GM12878 (cell line): ENCODE measurements around the gene PELI2. TPM values are rescaled to one million over a fixed set of nuclear protein-coding genes. Genes with fewer than 3 reads are reported as not detected.

Source experiments
- ATAC-seq: fragments of 200-7000 bp; cut with Tn5 transposase; 3 replicates; pipeline ENCODE4 v1.9.1; 2020; ENCODE audit warnings: mild to moderate bottlenecking, moderate library complexity
- BruUV-seq: library from RNA; stranded (reverse); fragments of 400-500 nt; replicated peaks from 2 replicates; lab custom pipeline; 2021; lab: Mats Ljungman, UMichigan
- CTCF ChIA-PET: fragments of 300-600 bp; sonication (Branson Sonifier 250); formaldehyde crosslinking; extraction: SDS; loops from one replicate; lab custom pipeline; 2021; ENCODE audit warnings: inconsistent platforms; lab: Yijun Ruan, JAX
- POLR2A ChIA-PET: fragments of 350-600 bp; formaldehyde crosslinking; extraction: SDS; loops from one replicate; lab custom pipeline; 2021; ENCODE audit warnings: inconsistent platforms; lab: Charles Lee
- RAD21 ChIA-PET: fragments of 300-600 bp; sonication (Branson Sonifier 250); formaldehyde crosslinking; loops from one replicate; lab custom pipeline; 2023; ENCODE audit warnings: antibody characterized with exemption; ENCODE audit not compliant: unreplicated experiment; lab: Charles Lee
- SMC1A ChIA-PET: fragments of 300-600 bp; sonication (Branson Sonifier 250); formaldehyde crosslinking; loops from one replicate; lab custom pipeline; 2023; ENCODE audit not compliant: unreplicated experiment, uncharacterized antibody; lab: Charles Lee
- DNase-seq: peaks from one replicate; pipeline ENCODE4 v3.0.0-alpha.2; 2011; ENCODE audit warnings: low read depth, low spot score
- FAIRE-seq: peaks from 3 replicates; lab custom pipeline; 2011; peaks lifted over from hg19 to GRCh38; lab: Jason Lieb, UNC
- H2AFZ ChIP-seq: 2 replicates; pipeline ENCODE4 v1.6.0; 2011; ENCODE audit warnings: low read depth, low read length, control low read depth; ENCODE audit not compliant: control insufficient read depth
- H3K27ac ChIP-seq: 2 replicates; pipeline ENCODE4 v1.5.1; 2011; ENCODE audit warnings: control low read depth; ENCODE audit not compliant: control insufficient read depth, insufficient read depth
- H3K27me3 ChIP-seq, 2 experiments: replicated peaks in 1 of 2; 2 replicates each; pipeline versions ENCODE4 v1.6.0 to v1.6.1; 2011; ENCODE audit warnings: low read length in 1 of 2; ENCODE audit not compliant: control insufficient read depth in 2 of 2, insufficient read depth in 2 of 2
- H3K36me3 ChIP-seq, 2 experiments: 2 replicates each; pipeline ENCODE4 v1.5.1; 2011; ENCODE audit warnings: low read length in 1 of 2; ENCODE audit not compliant: control insufficient read depth in 2 of 2, insufficient read depth in 2 of 2
- H3K4me1 ChIP-seq: 2 replicates; pipeline ENCODE4 v1.6.1; 2011; ENCODE audit warnings: mild to moderate bottlenecking, low read length, moderate library complexity, mixed read lengths; ENCODE audit not compliant: control insufficient read depth, insufficient read depth
- H3K4me2 ChIP-seq: 2 replicates; pipeline ENCODE4 v1.6.0; 2011; ENCODE audit warnings: control low read depth; ENCODE audit not compliant: control insufficient read depth, insufficient read depth
- H3K4me3 ChIP-seq: fragments of 200-600 bp; sonication (generic); 2 replicates; pipeline ENCODE4 v1.5.1; 2016
- H3K79me2 ChIP-seq: 2 replicates; pipeline ENCODE4 v1.6.0; 2011; ENCODE audit warnings: low read length; ENCODE audit not compliant: control insufficient read depth, insufficient read depth
- H3K9ac ChIP-seq: 2 replicates; pipeline ENCODE4 v1.8.0; 2011; ENCODE audit warnings: low read length, control low read depth, mixed read lengths; ENCODE audit not compliant: control insufficient read depth, insufficient read depth
- H3K9me3 ChIP-seq: replicated peaks from 3 replicates; pipeline ENCODE4 v1.5.1; 2011; ENCODE audit warnings: mild to moderate bottlenecking, low read length; ENCODE audit not compliant: control insufficient read depth, insufficient read depth
- H4K20me1 ChIP-seq: 2 replicates; pipeline ENCODE4 v1.6.0; 2011; ENCODE audit not compliant: control insufficient read depth, insufficient read depth
- CBX3 ChIP-seq: fragments of 200-600 bp; sonication (generic); IDR thresholded peaks from 2 replicates; pipeline ENCODE4 v1.6.1; 2016; ENCODE audit warnings: low read depth, borderline replicate concordance
- CHD1 ChIP-seq: IDR thresholded peaks from 2 replicates; pipeline ENCODE4 v1.6.1; 2012; ENCODE audit warnings: low read depth, low read length, improper control_type of control experiment
- MXI1 ChIP-seq: fragments of 150-350 bp; IDR thresholded peaks from 2 replicates; pipeline ENCODE4 v1.6.1; 2011; ENCODE audit warnings: low read depth, mild to moderate bottlenecking, inconsistent platforms, low read length, improper control_type of control experiment
- NKRF ChIP-seq: fragments of 450-650 bp; conservative IDR thresholded peaks from 2 replicates; pipeline ENCODE4 v1.6.1; 2017; ENCODE audit warnings: mild to moderate bottlenecking, moderate library complexity
- PAX8 ChIP-seq: fragments of 450-650 bp; IDR thresholded peaks from 2 replicates; pipeline ENCODE4 v1.6.1; 2017; ENCODE audit warnings: mild to moderate bottlenecking, moderate library complexity
- REST ChIP-seq: IDR thresholded peaks from 2 replicates; pipeline ENCODE4 v1.6.1; 2012; ENCODE audit warnings: mild to moderate bottlenecking, low read depth, low read length
- RFX5 ChIP-seq: IDR thresholded peaks from 2 replicates; pipeline ENCODE4 v1.6.1; 2011; ENCODE audit warnings: low read depth, low read length, improper control_type of control experiment
- SMAD1 ChIP-seq: fragments of 450-650 bp; IDR thresholded peaks from 2 replicates; pipeline ENCODE4 v1.6.1; 2018; ENCODE audit warnings: mild to moderate bottlenecking, low read depth; ENCODE audit not compliant: partially characterized antibody
- STAT3 ChIP-seq: IDR thresholded peaks from 2 replicates; pipeline ENCODE4 v1.6.1; 2011; ENCODE audit warnings: low read depth, low read length, improper control_type of control experiment
- ZZZ3 ChIP-seq: IDR thresholded peaks from 2 replicates; pipeline ENCODE4 v1.6.1; 2011; ENCODE audit warnings: low read depth; ENCODE audit not compliant: control insufficient read depth, insufficient read length
- WGBS: methylation state at CpG from one replicate; pipeline ENCODE4 v1.1.6; 2016; ENCODE audit warnings: low lambda C conversion rate; ENCODE audit not compliant: insufficient replicate concordance, insufficient coverage; ENCODE audit errors: missing lambda C conversion rate; 5-methylcytosine and 5-hydroxymethylcytosine counted together
- in situ Hi-C: fragments of 300-500 bp; cut with MboI; formaldehyde crosslinking; loops from 9 replicates; pipeline ENCODE4 v1.14.3; 2018; ENCODE audit warnings: mixed read lengths
- intact Hi-C: fragments of 100-400 bp; cut with micrococcal nuclease; formaldehyde crosslinking; loops from one replicate; pipeline ENCODE4 v1.14.2; 2022; ENCODE audit not compliant: unreplicated experiment
- polyA plus RNA-seq, 11 experiments: library from polyadenylated mRNA; depleted of rRNA in 4 of 11; unstranded in 6 of 11; stranded (reverse) in 5 of 11; fragments of >200 nt; fragmentation: Nextera tagmentation in 4 of 11; fragmentation: Illumina TruSeq in 1 of 11; extraction: Ambion mirVana in 4 of 11; extraction: Trizol in 1 of 11; gene quantifications; 1 replicate in 1 of 11; 2 replicates in 10 of 11; pipeline versions ENCODE4 v1.2.1 to v1.2.3, GENCODE V29; 2011 to 2016; ENCODE audit warnings: inconsistent platforms in 2 of 11, missing spikeins in 2 of 11, low read depth in 1 of 11
- total RNA-seq, 4 experiments: library from RNA; depleted of rRNA in 3 of 4; stranded (reverse); fragments of >200 nt in 3 of 4; fragmentation: Illumina TruSeq in 1 of 4; extraction: Trizol in 1 of 4; gene quantifications; 2 replicates each; pipeline versions ENCODE4 v1.2.1 to v1.2.3, GENCODE V29; 2013 to 2021
- TF ChIP-seq, protein P1 (sequence below): IDR thresholded peaks from 2 replicates; pipeline ENCODE4 v1.6.1; 2011; ENCODE audit warnings: borderline replicate concordance, low read depth, mild to moderate bottlenecking, moderate library complexity, mixed read lengths, low read length; ENCODE audit not compliant: insufficient read depth; ENCODE audit errors: extremely low read length

Gene PELI2
- total and polyA plus RNA-seq, 10 of the 15 experiments (the other 5 are each of a cell fraction or from before 2014, with no cell fraction given) = under 0.01 to 0.10 (median 0.01) TPM; not detected in 3

DNA sequence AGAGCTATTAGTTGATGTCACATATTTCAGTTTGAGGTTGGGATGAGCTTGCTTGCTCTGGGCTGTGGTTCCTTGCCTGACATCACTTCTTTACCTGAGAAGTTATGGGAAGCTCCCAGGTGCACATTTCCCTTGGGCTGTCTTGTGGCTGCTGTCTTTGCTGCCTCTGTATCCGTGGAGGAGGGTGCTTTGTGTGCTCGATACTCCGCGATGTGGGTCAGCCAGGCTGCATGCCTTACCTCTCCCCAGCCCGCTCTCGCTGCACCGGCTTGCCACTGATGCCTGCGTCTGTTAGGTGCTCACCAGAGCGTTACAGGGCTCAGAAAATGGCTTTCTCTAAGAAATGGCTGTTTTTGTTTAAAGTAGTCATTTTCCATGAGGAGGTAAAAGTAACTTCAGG, 19.6 kb downstream of the PELI2 start (continued):
- TF ChIP-seq REST = no peak
- TF ChIP-seq, all 136 proteins: peak for 0

- Histone ChIP-seq H2AFZ (no peak overlapping the region), H3K36me3 (no peaks in the 10 kb centered on the region), H3K27me3 (no peaks in the 10 kb centered on the region), H3K4me3 (no peak overlapping the region), H3K9ac (no peak overlapping the region), H4K20me1 (no peaks in the 10 kb centered on the region), H3K4me1 (no peaks in the 10 kb centered on the region), H3K79me2 (no peaks in the 10 kb centered on the region), H3K4me2 (no peak overlapping the region), H3K9me3 (no peaks in the 10 kb centered on the region), H3K27ac (no peak overlapping the region)
- SMC1A ChIA-PET = no interaction called here
- ATAC-seq (no peak), FAIRE-seq (no peak), DNase-seq (no peak)
- TF ChIP-seq RFX5 = no peak
- no peak for TF ChIP-seq MXI1
- TF ChIP-seq ZZZ3 = no peak
- TF ChIP-seq, protein P1, sequence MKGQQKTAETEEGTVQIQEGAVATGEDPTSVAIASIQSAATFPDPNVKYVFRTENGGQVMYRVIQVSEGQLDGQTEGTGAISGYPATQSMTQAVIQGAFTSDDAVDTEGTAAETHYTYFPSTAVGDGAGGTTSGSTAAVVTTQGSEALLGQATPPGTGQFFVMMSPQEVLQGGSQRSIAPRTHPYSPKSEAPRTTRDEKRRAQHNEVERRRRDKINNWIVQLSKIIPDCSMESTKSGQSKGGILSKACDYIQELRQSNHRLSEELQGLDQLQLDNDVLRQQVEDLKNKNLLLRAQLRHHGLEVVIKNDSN = no peak
- TF ChIP-seq CBX3 = no peak
- TF ChIP-seq STAT3 = no peak
- TF ChIP-seq PAX8 = no peak
- TF ChIP-seq CHD1 = no peak
- no peak for TF ChIP-seq NKRF
- no peak for TF ChIP-seq SMAD1
- in situ Hi-C loops (no loop called here), intact Hi-C loops (no loop called here)
- WGBS = 3% methylated on average over 2 of the region's 2 CpGs
- BruUV-seq = no TSS peak
- CTCF ChIA-PET = no interaction called here
- RAD21 ChIA-PET = no interaction called here
- POLR2A ChIA-PET = no interaction called here
Measured at GRCh38 chr14:56138928-56139327, 20.7 kb downstream of the PELI2 start.
